ENCODE measurements around the gene TEFM.

GRCh38 chr17:30894236-30894635 lies 11.8 kb downstream of the TEFM start:
- TF ChIP-seq CTCF (IDR thresholded peaks at IDR 0.05) (no peak), POLR2AphosphoS5 (IDR thresholded peaks at IDR 0.05; ENCODE audit: low read depth, low read length) (no peak), REST (IDR thresholded peaks at IDR 0.05; ENCODE audit: insufficient read depth in 1 of 2, low read depth in 2 of 2, low read length in 1 of 2) (no peak), TCF7L2 (IDR thresholded peaks at IDR 0.05; ENCODE audit: low read depth, low read length) (no peak)

All from Panc1 (cell line).